K562 (cell line): ENCODE results near the gene PRPSAP1. TPM values are rescaled to one million over a fixed set of nuclear protein-coding genes. Genes with fewer than 3 reads are reported as not detected.

Experiments used
- ATAC-seq: fragments of 200-7000 bp; cut with Tn5 transposase; 3 replicates; pipeline ENCODE4 v1.9.1; 2020; ENCODE audit warnings: moderate library complexity
- BruUV-seq: library from RNA; stranded (reverse); fragments of 400-500 nt; replicated peaks from 2 replicates; lab custom pipeline; 2021; lab: Mats Ljungman, UMichigan
- CTCF ChIA-PET: fragments of 300-600 bp; formaldehyde crosslinking; extraction: SDS; loops from one replicate; lab custom pipeline; 2021; ENCODE audit warnings: low intra/inter-chr PET ratio; lab: Yijun Ruan, JAX
- POLR2A ChIA-PET: fragments of 300-600, 350-650 bp; sonication (Branson Sonifier 250); formaldehyde crosslinking; extraction: SDS; loops from one replicate; lab custom pipeline; 2021; ENCODE audit warnings: antibody characterized with exemption, inconsistent platforms; lab: Yijun Ruan, JAX
- DNase-seq, 4 experiments: peaks; one replicate each; pipeline versions ENCODE4 v3.0.0 to v3.0.0-alpha.2; 2011 to 2018; ENCODE audit warnings: low spot score in 3 of 4, mixed read lengths in 3 of 4; ENCODE audit errors: extremely low read depth in 1 of 4
- FAIRE-seq: peaks from 2 replicates; lab custom pipeline; 2011; peaks lifted over from hg19 to GRCh38; lab: Jason Lieb, UNC
- H2AFZ ChIP-seq: 2 replicates; pipeline ENCODE4 v1.6.0; 2011; ENCODE audit warnings: low read depth, low read length, control low read depth, inconsistent platforms
- H3K27ac ChIP-seq: fragments of 200-600 bp; 3 replicates; pipeline ENCODE4 v1.8.0; 2011; ENCODE audit warnings: low read depth, mild to moderate bottlenecking, control low read depth, inconsistent platforms, low read length, moderate library complexity, mixed read lengths; ENCODE audit errors: extremely low read depth
- H3K27me3 ChIP-seq, 2 experiments: fragments of 300-600 bp in 1 of 2; 2 replicates in 1 of 2; 3 replicates in 1 of 2; pipeline versions ENCODE4 v1.6.0 to v1.8.0; 2011; ENCODE audit warnings: inconsistent platforms in 2 of 2, low read length in 2 of 2, mild to moderate bottlenecking in 1 of 2, mixed read lengths in 1 of 2, moderate library complexity in 1 of 2; ENCODE audit not compliant: control insufficient read depth in 2 of 2, insufficient read depth in 2 of 2
- H3K36me3 ChIP-seq: fragments of 300-600 bp; 3 replicates; pipeline ENCODE4 v1.8.0; 2011; ENCODE audit warnings: mild to moderate bottlenecking, low read length, inconsistent platforms; ENCODE audit not compliant: control insufficient read depth, insufficient read depth
- H3K4me1 ChIP-seq, 2 experiments: fragments of 200-600 bp in 1 of 2; replicated peaks in 1 of 2; 2 replicates in 1 of 2; 3 replicates in 1 of 2; pipeline versions ENCODE4 v1.5.1 to v1.8.0; 2011; ENCODE audit warnings: inconsistent platforms in 2 of 2, low read length in 2 of 2, mild to moderate bottlenecking in 1 of 2, mixed read lengths in 1 of 2, moderate library complexity in 1 of 2; ENCODE audit not compliant: control insufficient read depth in 2 of 2, insufficient read depth in 2 of 2
- H3K4me2 ChIP-seq: 2 replicates; pipeline ENCODE4 v1.6.1; 2011; ENCODE audit warnings: low read length, control low read depth, inconsistent platforms, mixed read lengths; ENCODE audit not compliant: insufficient read depth
- H3K4me3 ChIP-seq: fragments of 200-600 bp; sonication (generic), shearing (Covaris generic); 2 replicates; pipeline ENCODE4 v1.5.1; 2016; ENCODE audit warnings: control low read depth, inconsistent platforms
- H3K79me2 ChIP-seq: fragments of 200-600 bp; 3 replicates; pipeline ENCODE4 v1.8.0; 2011; ENCODE audit warnings: low read length, inconsistent platforms; ENCODE audit not compliant: control insufficient read depth, insufficient read depth
- H3K9ac ChIP-seq, 2 experiments: 2 replicates each; pipeline versions ENCODE4 v1.6.0 to v1.6.1; 2011; ENCODE audit warnings: low read depth in 2 of 2, low read length in 2 of 2, control low read depth in 1 of 2, inconsistent platforms in 1 of 2, mild to moderate bottlenecking in 1 of 2, mixed read lengths in 1 of 2; ENCODE audit not compliant: insufficient read depth in 1 of 2
- H3K9me1 ChIP-seq: one replicate; pipeline ENCODE4 v1.6.0; 2011; ENCODE audit warnings: inconsistent platforms, mild to moderate bottlenecking, low read length, moderate library complexity; ENCODE audit not compliant: control insufficient read depth, insufficient read depth
- H3K9me3 ChIP-seq: replicated peaks from 2 replicates; pipeline ENCODE4 v1.5.1; 2011; ENCODE audit warnings: low read depth, low read length, inconsistent platforms; ENCODE audit not compliant: control insufficient read depth, insufficient read depth
- H4K20me1 ChIP-seq: replicated peaks from 2 replicates; pipeline ENCODE4 v1.6.1; 2011; ENCODE audit warnings: low read length, inconsistent platforms, mixed read lengths; ENCODE audit not compliant: control insufficient read depth, insufficient read depth
- BCL6 ChIP-seq: fragments of 250-450 bp; sonication (Bioruptor Pico); IDR thresholded peaks from 2 replicates; pipeline ENCODE4 v1.4.0; 2020
- CTBP1 ChIP-seq: fragments of 450-650 bp; IDR thresholded peaks from 2 replicates; pipeline ENCODE4 v1.6.1; 2016; ENCODE audit warnings: borderline replicate concordance
- EGR1 ChIP-seq: fragments of 450-650 bp; conservative IDR thresholded peaks from 2 replicates; pipeline ENCODE4 v1.6.1; 2017; ENCODE audit warnings: mild to moderate bottlenecking
- FOXA3 ChIP-seq, 2 experiments: fragments of 450-650 bp in 1 of 2; sonication (generic) in 1 of 2; formaldehyde crosslinking; IDR thresholded peaks in 1 of 2; conservative IDR thresholded peaks in 1 of 2; 2 replicates each; pipeline versions ENCODE4 v1.4.0 to v1.8.0; 2020 to 2022; ENCODE audit warnings: mild to moderate bottlenecking in 2 of 2, missing genetic modification reagents in 1 of 2
- HMG20A ChIP-seq: fragments of 450-650 bp; formaldehyde crosslinking; conservative IDR thresholded peaks from 2 replicates; pipeline ENCODE4 v1.4.0; 2020; ENCODE audit warnings: mild to moderate bottlenecking, mixed read lengths
- JUNB ChIP-seq: fragments of 450-650 bp; formaldehyde crosslinking; conservative IDR thresholded peaks from 2 replicates; pipeline ENCODE4 v1.4.0; 2020; ENCODE audit warnings: mild to moderate bottlenecking
- NFATC3 ChIP-seq: fragments of 450-650 bp; IDR thresholded peaks from 2 replicates; pipeline ENCODE4 v1.6.1; 2017; ENCODE audit warnings: mild to moderate bottlenecking
- NFXL1 ChIP-seq: fragments of 450-650 bp; formaldehyde crosslinking; IDR thresholded peaks from 2 replicates; pipeline ENCODE4 v1.4.0; 2021; ENCODE audit warnings: mild to moderate bottlenecking
- PHTF2 ChIP-seq: fragments of 250-450 bp; sonication (Bioruptor Pico); IDR thresholded peaks from 2 replicates; pipeline ENCODE4 v1.5.0; 2021; ENCODE audit warnings: mild to moderate bottlenecking
- PURB ChIP-seq: sonication (generic); formaldehyde crosslinking; IDR thresholded peaks from 2 replicates; pipeline ENCODE4 v1.9.0; 2021; ENCODE audit warnings: low read depth, mild to moderate bottlenecking, missing genetic modification reagents
- SMARCA4 ChIP-seq: fragments of 450-650 bp; IDR thresholded peaks from 2 replicates; pipeline ENCODE4 v1.6.1; 2016
- SP1 ChIP-seq: sonication (generic); formaldehyde crosslinking; IDR thresholded peaks from 2 replicates; pipeline ENCODE4 v1.8.1; 2022; ENCODE audit warnings: mild to moderate bottlenecking, missing genetic modification reagents
- TAF1 ChIP-seq: IDR thresholded peaks from 2 replicates; pipeline ENCODE4 v1.6.1; 2011; ENCODE audit warnings: mild to moderate bottlenecking, low read length, moderate library complexity; ENCODE audit not compliant: insufficient read depth, control insufficient read depth, severe bottlenecking; ENCODE audit errors: extremely low read depth
- U2AF2 ChIP-seq: fragments of 200-400 bp; formaldehyde crosslinking; optimal IDR thresholded peaks from 2 replicates; pipeline ENCODE3; 2017; ENCODE audit warnings: low read depth, mild to moderate bottlenecking, low read length
- ZNF174 ChIP-seq: fragments of 250-450 bp; sonication (Bioruptor Pico); IDR thresholded peaks from 2 replicates; pipeline ENCODE4 v1.4.0; 2020; ENCODE audit warnings: mild to moderate bottlenecking
- ZNF239 ChIP-seq: fragments of 250-450 bp; sonication (Bioruptor Pico); IDR thresholded peaks from 2 replicates; pipeline ENCODE4 v1.4.0; 2020; ENCODE audit warnings: mild to moderate bottlenecking
- ZNF79 ChIP-seq: fragments of 250-450 bp; sonication (Bioruptor Pico); IDR thresholded peaks from 2 replicates; pipeline ENCODE4 v1.4.0; 2020; ENCODE audit warnings: low read depth, mild to moderate bottlenecking, moderate library complexity
- ZSCAN32 ChIP-seq: fragments of 450-650 bp; formaldehyde crosslinking; IDR thresholded peaks from 2 replicates; pipeline ENCODE4 v1.4.0; 2020; ENCODE audit warnings: mild to moderate bottlenecking, moderate library complexity
- WGBS: fragments of 100-300 bp; shearing (Covaris generic); methylation state at CpG from one replicate; pipeline ENCODE4 v1.1.6; 2016; ENCODE audit warnings: low coverage, mixed read lengths; ENCODE audit not compliant: insufficient coverage; ENCODE audit errors: missing lambda C conversion rate; 5-methylcytosine and 5-hydroxymethylcytosine counted together
- in situ Hi-C: fragments of 300-500 bp; cut with MboI; formaldehyde crosslinking; loops from 4 replicates; pipeline ENCODE4 v1.15.0; 2018; ENCODE audit warnings: inconsistent platforms, mixed read lengths
- intact Hi-C: fragments of 100-400 bp; cut with micrococcal nuclease; formaldehyde crosslinking; loops from 2 replicates; pipeline ENCODE4 v1.14.2; 2022
- polyA plus RNA-seq, 8 experiments: library from polyadenylated mRNA; depleted of rRNA in 4 of 8; stranded (reverse) in 5 of 8; unstranded in 3 of 8; fragments of >200 nt; fragmentation: Nextera tagmentation in 2 of 8; fragmentation: Illumina TruSeq in 1 of 8; extraction: Ambion mirVana in 2 of 8; extraction: Trizol in 1 of 8; gene quantifications; 2 replicates each; pipeline versions ENCODE4 v1.2.1 to v1.2.3, GENCODE V29; 2011 to 2014; ENCODE audit warnings: inconsistent platforms in 1 of 8, missing spikeins in 1 of 8
- total RNA-seq, 7 experiments: library from RNA; depleted of rRNA in 6 of 7; stranded (reverse); fragments of >200 nt in 6 of 7; fragmentation: Illumina TruSeq in 2 of 7; extraction: Trizol in 2 of 7; gene quantifications; 2 replicates each; pipeline versions ENCODE4 v1.2.1 to v1.2.3, GENCODE V29; 2011 to 2021; ENCODE audit warnings: low replicate concordance in 1 of 7
- TF ChIP-seq, protein P1 (sequence below): conservative IDR thresholded peaks from 2 replicates; pipeline ENCODE4 v1.6.1; 2011; ENCODE audit warnings: low read depth, mild to moderate bottlenecking, low read length; ENCODE audit not compliant: control insufficient read depth
- TF ChIP-seq, protein P2 (sequence below), 2 experiments: fragments of 450-650 bp in 1 of 2; sonication (generic) in 1 of 2; formaldehyde crosslinking in 1 of 2; IDR thresholded peaks in 1 of 2; conservative IDR thresholded peaks in 1 of 2; 2 replicates each; pipeline versions ENCODE4 v1.6.1 to v1.8.1; 2016 to 2023; ENCODE audit warnings: mild to moderate bottlenecking in 2 of 2, moderate library complexity in 2 of 2, inconsistent platforms in 1 of 2, missing genetic modification reagents in 1 of 2
- TF ChIP-seq, protein P3 (sequence below), 2 experiments: fragments of 250-450 bp in 1 of 2; fragments of 450-650 bp in 1 of 2; sonication (Bioruptor Pico) in 1 of 2; IDR thresholded peaks; 2 replicates each; pipeline versions ENCODE4 v1.6.1 to v1.8.0; 2016 to 2021; ENCODE audit warnings: mild to moderate bottlenecking in 2 of 2, moderate library complexity in 2 of 2, missing compliant biosample characterization in 1 of 2, missing genetic modification characterization in 1 of 2

Gene PRPSAP1
- total and polyA plus RNA-seq, 9 of the 15 experiments (the other 6 are each of a cell fraction or from before 2014, with no cell fraction given): 21.9 to 77.1 (median 40.8) TPM

GRCh38 chr17:76354747-76355310 is 1.1 kb upstream of the PRPSAP1 start:
- no peaks in the 10 kb centered on the region for H3K9me1 ChIP-seq
- in situ Hi-C loops: no loop called here
- H3K27ac ChIP-seq: peak overlapping the region; percentile 100
- peak overlapping the region; percentile 90 for H3K4me2 ChIP-seq
- peak overlapping the region; percentile 79 for H2AFZ ChIP-seq
- DNase-seq (peak; percentile 68 to 96 (median 79)), ATAC-seq (peak; percentile 74), FAIRE-seq (peak; percentile 99)
- 1% methylated on average over 13 of the region's 13 CpGs for WGBS
- H4K20me1 ChIP-seq: no peaks in the 10 kb centered on the region
- H3K4me1 ChIP-seq: peaks cover 18 to 39% of the 10 kb centered on the region in 2 experiments; a peak in 4 of 5 replicates
- peak overlapping the region; percentile 23; the same call in 1 of the 2 replicates for H3K4me3 ChIP-seq
- no peaks in the 10 kb centered on the region for H3K27me3 ChIP-seq
- peaks cover 22% of the 10 kb centered on the region for H3K79me2 ChIP-seq
- no TSS peak for BruUV-seq
- CTCF ChIA-PET: no interaction called here
- intact Hi-C loops: loop anchor here (2.0 kb wide), 1 partner anchor 30 kb away; the partner anchor contains the start of gene SPHK1
- H3K9ac ChIP-seq: peak overlapping the region in 1 of 2 experiments; percentile 62; a peak in 1 of 4 replicates
- no peaks in the 10 kb centered on the region; the same call in 1 of the 2 replicates for H3K9me3 ChIP-seq
- POLR2A ChIA-PET: interaction anchor here (0.8 to 2.8 kb wide), 13 partner anchors 8 to 578 kb away, joined by 3 to 17 read pairs (median 4); partner anchors contain the start of gene SPHK1
- H3K36me3 ChIP-seq: no peaks in the 10 kb centered on the region; the same call in 2 of the 3 replicates
- TF ChIP-seq SP1 (no peak), SMARCA4 (peak; percentile 89), CTBP1 (peak; percentile 91), ZNF79 (no peak), EGR1 (no peak), TAF1 (peak; percentile 50), ZNF174 (CRISPR knock-in tag) (no peak), JUNB (no peak), FOXA3 (CRISPR knock-in tag; conservative IDR thresholded peaks at IDR 0.05 in 1 of 2, IDR thresholded peaks at IDR 0.05 in 1 of 2) (no peak), U2AF2 (no peak), ZNF239 (CRISPR knock-in tag) (no peak), BCL6 (CRISPR knock-in tag) (no peak), ZSCAN32 (CRISPR knock-in tag) (no peak), NFATC3 (no peak), PHTF2 (CRISPR knock-in tag) (no peak), HMG20A (no peak), PURB (CRISPR knock-in tag) (no peak), NFXL1 (CRISPR knock-in tag) (no peak)
- TF ChIP-seq, protein P1, sequence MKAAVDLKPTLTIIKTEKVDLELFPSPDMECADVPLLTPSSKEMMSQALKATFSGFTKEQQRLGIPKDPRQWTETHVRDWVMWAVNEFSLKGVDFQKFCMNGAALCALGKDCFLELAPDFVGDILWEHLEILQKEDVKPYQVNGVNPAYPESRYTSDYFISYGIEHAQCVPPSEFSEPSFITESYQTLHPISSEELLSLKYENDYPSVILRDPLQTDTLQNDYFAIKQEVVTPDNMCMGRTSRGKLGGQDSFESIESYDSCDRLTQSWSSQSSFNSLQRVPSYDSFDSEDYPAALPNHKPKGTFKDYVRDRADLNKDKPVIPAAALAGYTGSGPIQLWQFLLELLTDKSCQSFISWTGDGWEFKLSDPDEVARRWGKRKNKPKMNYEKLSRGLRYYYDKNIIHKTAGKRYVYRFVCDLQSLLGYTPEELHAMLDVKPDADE: no peak
- TF ChIP-seq, protein P2, sequence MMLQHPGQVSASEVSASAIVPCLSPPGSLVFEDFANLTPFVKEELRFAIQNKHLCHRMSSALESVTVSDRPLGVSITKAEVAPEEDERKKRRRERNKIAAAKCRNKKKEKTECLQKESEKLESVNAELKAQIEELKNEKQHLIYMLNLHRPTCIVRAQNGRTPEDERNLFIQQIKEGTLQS (IDR thresholded peaks at IDR 0.05): peak; percentile 37; the same call in 1 of the 2 replicates
- TF ChIP-seq, protein P2 (CRISPR knock-in tag; conservative IDR thresholded peaks at IDR 0.05): no peak
- TF ChIP-seq, protein P3, sequence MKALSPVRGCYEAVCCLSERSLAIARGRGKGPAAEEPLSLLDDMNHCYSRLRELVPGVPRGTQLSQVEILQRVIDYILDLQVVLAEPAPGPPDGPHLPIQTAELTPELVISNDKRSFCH (CRISPR knock-in tag; IDR thresholded peaks at IDR 0.05): no peak
- TF ChIP-seq, protein P3 (tag; IDR thresholded peaks at IDR 0.05): no peak
